Thoracic aorta (tissue), 2 donors: ENCODE data around the gene COPS8. TPM values are rescaled to one million over a fixed set of nuclear protein-coding genes. Genes with fewer than 3 reads are reported as not detected.
A peak's percentile ranks its signal among the peaks of the same experiment; 100 is the strongest.

Experiments
- ATAC-seq: fragments of 150-250 bp; one replicate; pipeline ENCODE4 v1.8.0; 2017; ENCODE audit warnings: low read depth; ENCODE audit not compliant: insufficient number of reproducible peaks, low FRiP score
- DNase-seq: peaks from one replicate; pipeline ENCODE4 v3.0.0-alpha.2; 2020; ENCODE audit warnings: low spot score
- H3K27ac ChIP-seq, 2 donors: fragments of 200-600 bp; sonication (generic); 1 replicate in 1 of 2; 2 replicates in 1 of 2; pipeline ENCODE4 v1.5.1; 2016; ENCODE audit warnings: mild to moderate bottlenecking in 2 of 2, moderate library complexity in 2 of 2
- H3K27me3 ChIP-seq: fragments of 200-600 bp; sonication (generic); replicated peaks from 2 replicates; pipeline ENCODE4 v1.6.0; 2016; ENCODE audit warnings: mild to moderate bottlenecking; ENCODE audit not compliant: insufficient read depth
- H3K36me3 ChIP-seq: fragments of 200-600 bp; sonication (generic); one replicate; pipeline ENCODE4 v1.5.1; 2016
- H3K4me1 ChIP-seq, 2 donors: fragments of 200-600 bp; sonication (generic); 1 replicate in 1 of 2; 2 replicates in 1 of 2; pipeline versions ENCODE4 v1.5.1 to v1.6.0; 2016; ENCODE audit warnings: low read depth in 2 of 2, mild to moderate bottlenecking in 1 of 2; ENCODE audit not compliant: control insufficient read depth in 1 of 2
- H3K4me3 ChIP-seq: fragments of 200-600 bp; sonication (generic); 2 replicates; pipeline ENCODE4 v1.5.1; 2016; ENCODE audit warnings: mild to moderate bottlenecking
- H3K9me3 ChIP-seq: fragments of 200-600 bp; sonication (generic); 2 replicates; pipeline ENCODE4 v1.5.1; 2016
- total RNA-seq, 2 donors: library from RNA; depleted of rRNA; stranded (reverse); fragments of >200 nt; gene quantifications; one replicate each; pipeline versions ENCODE4 v1.1.0 to v1.2.3, GENCODE V29; 2016
- TF ChIP-seq, protein P1 (sequence below): fragments of 200-600 bp; sonication (generic); IDR thresholded peaks from one replicate; pipeline ENCODE4 v1.5.1; 2019; ENCODE audit warnings: antibody characterized with exemption

Gene COPS8
- total RNA-seq, 2 donors from 2014 or later = 62.8 to 83.7 TPM

GRCh38 chr2:237059155-237059875 is 26.4 kb upstream of the COPS8 start:
- no peak for ATAC-seq
- DNase-seq = no peak
- Histone ChIP-seq H3K4me1 (peaks cover 0 to 10% of the 10 kb centered on the region in 2 donors), H3K9me3 (no peaks in the 10 kb centered on the region), H3K36me3 (no peaks in the 10 kb centered on the region), H3K4me3 (no peak overlapping the region), H3K27ac (no peak overlapping the region), H3K27me3 (no peaks in the 10 kb centered on the region)
- TF ChIP-seq, protein P1, sequence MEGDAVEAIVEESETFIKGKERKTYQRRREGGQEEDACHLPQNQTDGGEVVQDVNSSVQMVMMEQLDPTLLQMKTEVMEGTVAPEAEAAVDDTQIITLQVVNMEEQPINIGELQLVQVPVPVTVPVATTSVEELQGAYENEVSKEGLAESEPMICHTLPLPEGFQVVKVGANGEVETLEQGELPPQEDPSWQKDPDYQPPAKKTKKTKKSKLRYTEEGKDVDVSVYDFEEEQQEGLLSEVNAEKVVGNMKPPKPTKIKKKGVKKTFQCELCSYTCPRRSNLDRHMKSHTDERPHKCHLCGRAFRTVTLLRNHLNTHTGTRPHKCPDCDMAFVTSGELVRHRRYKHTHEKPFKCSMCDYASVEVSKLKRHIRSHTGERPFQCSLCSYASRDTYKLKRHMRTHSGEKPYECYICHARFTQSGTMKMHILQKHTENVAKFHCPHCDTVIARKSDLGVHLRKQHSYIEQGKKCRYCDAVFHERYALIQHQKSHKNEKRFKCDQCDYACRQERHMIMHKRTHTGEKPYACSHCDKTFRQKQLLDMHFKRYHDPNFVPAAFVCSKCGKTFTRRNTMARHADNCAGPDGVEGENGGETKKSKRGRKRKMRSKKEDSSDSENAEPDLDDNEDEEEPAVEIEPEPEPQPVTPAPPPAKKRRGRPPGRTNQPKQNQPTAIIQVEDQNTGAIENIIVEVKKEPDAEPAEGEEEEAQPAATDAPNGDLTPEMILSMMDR = no peak

GRCh38 chr2:237060534-237061312 is 25.0 kb upstream of the COPS8 start:
- Histone ChIP-seq H3K27ac (no peak overlapping the region), H3K27me3 (no peaks in the 10 kb centered on the region), H3K4me1 (peaks cover 0 to 9% of the 10 kb centered on the region in 2 donors), H3K4me3 (peak overlapping the region; percentile 40), H3K9me3 (no peaks in the 10 kb centered on the region), H3K36me3 (no peaks in the 10 kb centered on the region)
- TF ChIP-seq, protein P1 = peak; percentile 64
- peak; percentile 27 for DNase-seq
- ATAC-seq = no peak

DNA sequence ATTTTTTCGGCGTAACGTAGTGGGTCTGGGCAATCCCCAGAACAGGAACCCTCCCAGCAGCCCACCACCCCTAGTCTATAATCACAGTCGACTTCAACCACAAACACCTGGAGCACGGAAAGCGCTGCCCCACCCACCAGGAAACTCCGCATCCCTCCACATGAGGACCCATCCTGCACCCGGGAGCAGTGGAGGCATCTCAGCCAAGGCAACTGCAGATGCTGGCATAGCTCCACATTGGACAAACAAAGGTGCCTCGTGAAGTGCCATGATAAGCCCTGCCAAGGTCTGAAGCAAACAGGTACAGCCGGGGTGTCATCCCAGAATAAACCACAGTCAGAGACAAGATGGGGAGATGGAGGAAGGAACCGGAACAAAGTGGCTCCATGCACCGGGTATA is 24.3 kb upstream of the COPS8 start:
- no peaks in the 10 kb centered on the region for H3K9me3 ChIP-seq
- peaks cover 0 to 3% of the 10 kb centered on the region in 2 donors for H3K4me1 ChIP-seq
- H3K27ac ChIP-seq = no peak overlapping the region
- ATAC-seq (no peak), DNase-seq (no peak)
- no peak overlapping the region for H3K4me3 ChIP-seq
- no peaks in the 10 kb centered on the region for H3K36me3 ChIP-seq
- TF ChIP-seq, protein P1 = no peak
- H3K27me3 ChIP-seq = no peaks in the 10 kb centered on the region

GRCh38 chr2:237062585-237062984 is 23.1 kb upstream of the COPS8 start:
- no peaks in the 10 kb centered on the region for H3K27me3 ChIP-seq
- ATAC-seq (no peak), DNase-seq (no peak)
- no peaks in the 10 kb centered on the region for H3K36me3 ChIP-seq
- H3K4me3 ChIP-seq = no peak overlapping the region
- H3K9me3 ChIP-seq = no peaks in the 10 kb centered on the region
- H3K4me1 ChIP-seq = no peaks in the 10 kb centered on the region
- H3K27ac ChIP-seq = no peak overlapping the region
- TF ChIP-seq, protein P1 = no peak

- TF ChIP-seq, protein P1 = no peak
- no peak overlapping the region for H3K4me3 ChIP-seq
- no peak for DNase-seq
- ATAC-seq = no peak
- H3K36me3 ChIP-seq = no peaks in the 10 kb centered on the region
- no peak overlapping the region for H3K27ac ChIP-seq
- H3K9me3 ChIP-seq = no peaks in the 10 kb centered on the region
- H3K4me1 ChIP-seq = no peaks in the 10 kb centered on the region
- no peaks in the 10 kb centered on the region for H3K27me3 ChIP-seq
Observed at GRCh38 chr2:237064203-237065070, 21.3 kb upstream of the COPS8 start.
